ENCODE measurements around the gene RIT2.

DNA sequence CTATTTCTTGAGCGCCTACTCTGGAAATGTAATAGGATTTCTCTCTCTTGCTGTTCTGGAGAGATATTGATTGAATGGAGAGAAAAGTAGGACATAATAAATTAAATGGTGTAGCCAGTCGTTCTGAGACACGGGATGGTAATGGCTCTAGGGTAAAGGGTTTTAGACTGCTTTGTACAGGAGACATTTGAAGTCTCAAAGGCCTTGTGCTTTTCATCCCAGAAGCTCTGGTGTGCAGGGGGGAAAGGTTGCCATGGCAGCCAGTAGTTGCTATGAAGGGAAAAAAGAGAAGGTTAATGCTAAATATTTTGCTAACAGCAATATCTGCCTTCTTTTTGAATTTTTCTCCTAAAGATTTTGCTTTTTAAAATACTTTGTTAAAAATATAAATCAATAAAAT lies 359.3 kb downstream of the RIT2 start:
- TF ChIP-seq, protein P1, sequence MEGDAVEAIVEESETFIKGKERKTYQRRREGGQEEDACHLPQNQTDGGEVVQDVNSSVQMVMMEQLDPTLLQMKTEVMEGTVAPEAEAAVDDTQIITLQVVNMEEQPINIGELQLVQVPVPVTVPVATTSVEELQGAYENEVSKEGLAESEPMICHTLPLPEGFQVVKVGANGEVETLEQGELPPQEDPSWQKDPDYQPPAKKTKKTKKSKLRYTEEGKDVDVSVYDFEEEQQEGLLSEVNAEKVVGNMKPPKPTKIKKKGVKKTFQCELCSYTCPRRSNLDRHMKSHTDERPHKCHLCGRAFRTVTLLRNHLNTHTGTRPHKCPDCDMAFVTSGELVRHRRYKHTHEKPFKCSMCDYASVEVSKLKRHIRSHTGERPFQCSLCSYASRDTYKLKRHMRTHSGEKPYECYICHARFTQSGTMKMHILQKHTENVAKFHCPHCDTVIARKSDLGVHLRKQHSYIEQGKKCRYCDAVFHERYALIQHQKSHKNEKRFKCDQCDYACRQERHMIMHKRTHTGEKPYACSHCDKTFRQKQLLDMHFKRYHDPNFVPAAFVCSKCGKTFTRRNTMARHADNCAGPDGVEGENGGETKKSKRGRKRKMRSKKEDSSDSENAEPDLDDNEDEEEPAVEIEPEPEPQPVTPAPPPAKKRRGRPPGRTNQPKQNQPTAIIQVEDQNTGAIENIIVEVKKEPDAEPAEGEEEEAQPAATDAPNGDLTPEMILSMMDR (IDR thresholded peaks at IDR 0.05; ENCODE audit: insufficient read depth, low read length, poor library complexity, severe bottlenecking) = no peak
- TF ChIP-seq EZH2phosphoT487 (conservative IDR thresholded peaks at IDR 0.05; ENCODE audit: low read length) = no peak
